SK-N-SH (cell line): ENCODE measurements around the gene ADPGK. TPM values are rescaled to one million over a fixed set of nuclear protein-coding genes. Genes with fewer than 3 reads are reported as not detected.

Experiments
- CTCF ChIA-PET: fragments of 300-600, 350-600 bp; formaldehyde crosslinking; extraction: SDS; loops from one replicate; lab custom pipeline; 2021; lab: Yijun Ruan, JAX
- POLR2A ChIA-PET: fragments of 350-600 bp; sonication (Branson Sonifier 250); formaldehyde crosslinking; extraction: SDS; loops from one replicate; lab custom pipeline; 2020; ENCODE audit warnings: antibody characterized with exemption, inconsistent platforms; lab: Yijun Ruan, JAX
- DNase-seq: peaks from one replicate; pipeline ENCODE4 v3.0.0; 2012
- H2AFZ ChIP-seq: fragments of 200-600 bp; sonication (generic); 2 replicates; pipeline ENCODE4 v1.8.1; 2016; ENCODE audit warnings: antibody characterized with exemption, mild to moderate bottlenecking, low read depth
- H3F3A ChIP-seq: fragments of 200-600 bp; sonication (generic); replicated peaks from 2 replicates; pipeline ENCODE3; 2016; ENCODE audit warnings: antibody characterized with exemption, mild to moderate bottlenecking; ENCODE audit not compliant: insufficient read depth
- H3K27ac ChIP-seq, 2 experiments: fragments of 200-500 bp in 1 of 2; fragments of 200-600 bp in 1 of 2; sonication (Bioruptor generic) in 1 of 2; sonication (generic), shearing (Covaris generic) in 1 of 2; 2 replicates each; pipeline versions ENCODE4 v1.5.1 to v1.6.1; 2014 to 2016; ENCODE audit warnings: low read depth in 2 of 2, inconsistent platforms in 1 of 2, low read length in 1 of 2, mild to moderate bottlenecking in 1 of 2, mixed read lengths in 1 of 2
- H3K27me3 ChIP-seq: fragments of 200-600 bp; sonication (generic), shearing (Covaris generic); 2 replicates; pipeline ENCODE4 v1.6.1; 2016; ENCODE audit warnings: mixed run types; ENCODE audit not compliant: insufficient read depth
- H3K36me3 ChIP-seq, 2 experiments: fragments of 200-500 bp in 1 of 2; fragments of 200-600 bp in 1 of 2; sonication (Bioruptor generic) in 1 of 2; sonication (generic) in 1 of 2; replicated peaks in 1 of 2; 2 replicates each; pipeline versions ENCODE3 to v1.5.1; 2014 to 2016; ENCODE audit warnings: low read length in 1 of 2, mild to moderate bottlenecking in 1 of 2; ENCODE audit not compliant: insufficient read depth in 2 of 2, control insufficient read depth in 1 of 2
- H3K4me1 ChIP-seq, 2 experiments: fragments of 200-500 bp in 1 of 2; fragments of 200-600 bp in 1 of 2; sonication (Bioruptor generic) in 1 of 2; sonication (generic), shearing (Covaris generic) in 1 of 2; 2 replicates each; pipeline versions ENCODE4 v1.5.1 to v1.6.1; 2014 to 2016; ENCODE audit warnings: low read depth in 1 of 2, low read length in 1 of 2, mixed run types in 1 of 2; ENCODE audit not compliant: insufficient read depth in 2 of 2, control insufficient read depth in 1 of 2
- H3K4me2 ChIP-seq: fragments of 200-600 bp; sonication (generic), shearing (Covaris generic); 2 replicates; pipeline ENCODE4 v1.6.1; 2017; ENCODE audit warnings: mixed run types
- H3K4me3 ChIP-seq, 2 experiments: fragments of 200-500 bp in 1 of 2; fragments of 200-600 bp in 1 of 2; sonication (Bioruptor generic) in 1 of 2; sonication (generic), shearing (Covaris generic) in 1 of 2; 2 replicates each; pipeline versions ENCODE4 v1.5.1 to v1.8.1; 2014 to 2016; ENCODE audit warnings: low read depth in 2 of 2, inconsistent platforms in 1 of 2, low read length in 1 of 2, mild to moderate bottlenecking in 1 of 2, mixed read lengths in 1 of 2, moderate library complexity in 1 of 2
- H3K79me2 ChIP-seq: fragments of 200-600 bp; sonication (generic); 2 replicates; pipeline ENCODE4 v1.8.1; 2017; ENCODE audit warnings: mild to moderate bottlenecking; ENCODE audit not compliant: insufficient read depth
- H3K9ac ChIP-seq: fragments of 200-600 bp; sonication (generic); 2 replicates; pipeline ENCODE4 v1.6.1; 2017; ENCODE audit warnings: mixed run types
- H3K9me2 ChIP-seq: fragments of 200-600 bp; sonication (generic); 2 replicates; pipeline ENCODE4 v1.6.1; 2017; ENCODE audit warnings: mixed run types
- H3K9me3 ChIP-seq: fragments of 200-600 bp; sonication (generic); 2 replicates; pipeline ENCODE4 v1.6.1; 2017; ENCODE audit warnings: mixed run types, mild to moderate bottlenecking, moderate library complexity
- H4K20me1 ChIP-seq: fragments of 200-600 bp; sonication (generic); 2 replicates; pipeline ENCODE4 v1.6.1; 2017; ENCODE audit warnings: mild to moderate bottlenecking, mixed run types; ENCODE audit not compliant: insufficient read depth
- ELF1 ChIP-seq: IDR thresholded peaks from 2 replicates; pipeline ENCODE4 v1.4.0; 2012
- IRF3 ChIP-seq: fragments of 150-350 bp; IDR thresholded peaks from 2 replicates; pipeline ENCODE4 v1.6.1; 2016; ENCODE audit warnings: mild to moderate bottlenecking, low read depth, low read length
- JUND ChIP-seq: IDR thresholded peaks from 2 replicates; pipeline ENCODE4 v1.4.0; 2012
- PBX3 ChIP-seq: IDR thresholded peaks from 2 replicates; pipeline ENCODE4; 2012
- RAD21 ChIP-seq: IDR thresholded peaks from 2 replicates; pipeline ENCODE4 v1.6.1; 2012; ENCODE audit warnings: mild to moderate bottlenecking, low read length
- REST ChIP-seq: IDR thresholded peaks from 2 replicates; pipeline ENCODE4 v1.6.1; 2012; ENCODE audit warnings: mild to moderate bottlenecking, low read depth, low read length, moderate library complexity
- TCF12 ChIP-seq: IDR thresholded peaks from 2 replicates; pipeline ENCODE4 v1.4.0; 2012
- TEAD4 ChIP-seq: IDR thresholded peaks from 2 replicates; pipeline ENCODE4 v1.4.0; 2012; ENCODE audit warnings: mild to moderate bottlenecking, borderline replicate concordance; ENCODE audit not compliant: insufficient read depth
- USF1 ChIP-seq: IDR thresholded peaks from 2 replicates; pipeline ENCODE4 v1.4.0; 2012; ENCODE audit warnings: low read depth, borderline replicate concordance
- ZBTB33 ChIP-seq: IDR thresholded peaks from 2 replicates; pipeline ENCODE4 v1.4.0; 2012; ENCODE audit warnings: low read depth, borderline replicate concordance
- WGBS: methylation state at CpG from one replicate; pipeline ENCODE4 v1.1.6; 2017; ENCODE audit warnings: low lambda C conversion rate; 5-methylcytosine and 5-hydroxymethylcytosine counted together
- polyA plus RNA-seq, 3 experiments: library from polyadenylated mRNA; depleted of rRNA; stranded (reverse); fragments of >200 nt; gene quantifications; 2 replicates each; pipeline ENCODE4 v1.2.3, GENCODE V29; 2012

Gene ADPGK
- polyA plus RNA-seq, 1 of the 3 experiments (the other 2 are of a cell fraction), result 57.3 TPM

- no peak for TF ChIP-seq USF1
- no peak for TF ChIP-seq PBX3
- TF ChIP-seq REST, result no peak
- no peak for TF ChIP-seq RAD21
- no peak for TF ChIP-seq TCF12
- no peak for TF ChIP-seq JUND
- no peak for TF ChIP-seq ELF1
- TF ChIP-seq TEAD4, result no peak
Measured at GRCh38 chr15:72820278-72820677, 36.7 kb upstream of the ADPGK start (continued).

- Histone ChIP-seq H3K9me3 (no peaks in the 10 kb centered on the region), H3K4me2 (no peak overlapping the region), H3K36me3 (no peaks in the 10 kb centered on the region), H3K4me3 (no peak overlapping the region), H2AFZ (no peak overlapping the region), H4K20me1 (no peaks in the 10 kb centered on the region), H3K79me2 (no peaks in the 10 kb centered on the region), H3K9ac (no peak overlapping the region), H3K27ac (no peak overlapping the region), H3F3A (no peaks in the 10 kb centered on the region), H3K27me3 (peaks cover 12% of the 10 kb centered on the region; the same call in 1 of the 2 replicates), H3K9me2 (no peaks in the 10 kb centered on the region), H3K4me1 (no peaks in the 10 kb centered on the region)
- TF ChIP-seq ZBTB33 (no peak), IRF3 (no peak)
- 51% methylated on average over 6 of the region's 6 CpGs for WGBS
- CTCF ChIA-PET, result no interaction called here
- POLR2A ChIA-PET, result no interaction called here
- no peak for DNase-seq
Measured at GRCh38 chr15:72818632-72819031, 35.1 kb upstream of the ADPGK start.
